ENCODE results near the gene C16orf89.

DNA sequence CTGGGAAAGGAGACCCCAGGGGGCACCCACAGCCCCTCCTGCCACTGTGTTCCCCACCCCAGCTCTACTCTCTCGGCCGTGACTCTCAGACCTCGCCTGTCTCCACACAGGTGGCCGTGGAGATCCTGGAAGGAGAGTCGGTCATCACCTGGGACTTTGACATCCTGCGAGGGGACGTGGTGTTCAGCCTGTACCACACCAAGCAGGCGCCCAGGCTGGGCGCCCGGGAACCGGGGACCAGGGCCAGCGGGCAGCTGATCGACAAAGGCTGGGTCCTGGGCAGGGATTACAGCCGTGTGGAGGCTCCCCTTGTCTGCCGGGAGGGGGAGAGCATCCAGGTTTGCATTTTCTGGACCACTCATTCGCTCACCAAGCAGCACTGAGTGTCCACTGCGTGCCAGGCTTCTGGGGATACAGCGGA is 57.4 kb downstream of the C16orf89 start:
- no peak for TF ChIP-seq EZH2 (IDR thresholded peaks at IDR 0.05; ENCODE audit: low read length)
- TF ChIP-seq, protein P1, sequence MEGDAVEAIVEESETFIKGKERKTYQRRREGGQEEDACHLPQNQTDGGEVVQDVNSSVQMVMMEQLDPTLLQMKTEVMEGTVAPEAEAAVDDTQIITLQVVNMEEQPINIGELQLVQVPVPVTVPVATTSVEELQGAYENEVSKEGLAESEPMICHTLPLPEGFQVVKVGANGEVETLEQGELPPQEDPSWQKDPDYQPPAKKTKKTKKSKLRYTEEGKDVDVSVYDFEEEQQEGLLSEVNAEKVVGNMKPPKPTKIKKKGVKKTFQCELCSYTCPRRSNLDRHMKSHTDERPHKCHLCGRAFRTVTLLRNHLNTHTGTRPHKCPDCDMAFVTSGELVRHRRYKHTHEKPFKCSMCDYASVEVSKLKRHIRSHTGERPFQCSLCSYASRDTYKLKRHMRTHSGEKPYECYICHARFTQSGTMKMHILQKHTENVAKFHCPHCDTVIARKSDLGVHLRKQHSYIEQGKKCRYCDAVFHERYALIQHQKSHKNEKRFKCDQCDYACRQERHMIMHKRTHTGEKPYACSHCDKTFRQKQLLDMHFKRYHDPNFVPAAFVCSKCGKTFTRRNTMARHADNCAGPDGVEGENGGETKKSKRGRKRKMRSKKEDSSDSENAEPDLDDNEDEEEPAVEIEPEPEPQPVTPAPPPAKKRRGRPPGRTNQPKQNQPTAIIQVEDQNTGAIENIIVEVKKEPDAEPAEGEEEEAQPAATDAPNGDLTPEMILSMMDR (optimal IDR thresholded peaks at IDR 0.05 in 1 of 3, IDR thresholded peaks at IDR 0.05 in 1 of 3, conservative IDR thresholded peaks at IDR 0.05 in 1 of 3; ENCODE audit: extremely low read depth in 1 of 3, insufficient read depth in 2 of 3, low read length in 3 of 3), result no peak
